ENCODE measurements around the gene IGSF3.
"Not testable (repeated sequence)": the region's sequence is repeated elsewhere in the genome, so short reads cannot be mapped to it uniquely, and the experiment has no call there.

Gene IGSF3

DNA sequence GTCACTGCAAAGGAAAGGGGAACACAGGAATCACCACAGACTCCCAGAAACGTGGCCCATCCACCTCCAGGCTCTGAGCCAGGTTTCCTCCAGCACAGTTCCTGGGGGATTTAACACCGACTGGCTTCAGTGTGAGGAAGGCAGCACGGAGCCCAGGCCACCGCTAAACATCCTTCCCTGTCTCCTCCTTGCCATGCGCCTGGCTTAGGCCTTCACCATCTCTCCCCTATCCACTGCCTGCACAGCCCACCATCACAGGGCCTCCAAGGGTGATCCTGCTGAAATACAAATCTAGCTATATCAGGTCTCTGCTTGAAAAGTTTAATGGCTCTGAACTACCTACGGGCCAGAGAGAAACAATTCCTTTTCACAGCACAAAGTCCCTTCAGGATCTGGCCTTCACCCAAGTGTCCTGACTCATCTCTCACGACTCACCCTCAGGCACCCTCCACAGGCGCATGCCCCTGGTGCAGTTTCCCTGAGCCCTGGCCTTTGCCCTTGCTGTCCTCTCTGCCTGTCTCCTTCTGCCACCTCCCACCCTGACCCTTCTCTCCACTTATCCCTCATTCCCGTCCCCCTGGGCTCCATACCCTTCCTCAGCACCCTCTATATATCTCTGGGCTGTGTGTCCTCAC, 78.3 kb downstream of the IGSF3 start:
- DNase-seq; H3K36me3 ChIP-seq (replicated peaks; ENCODE audit: insufficient read depth, low read length); H3K27ac ChIP-seq (ENCODE audit: low read length); H3K9ac ChIP-seq (ENCODE audit: low read length); H2AFZ ChIP-seq (ENCODE audit: low read length); H4K20me1 ChIP-seq (ENCODE audit: insufficient read depth, low read length); H3K4me3 ChIP-seq (ENCODE audit: low read length); H3K27me3 ChIP-seq (replicated peaks; ENCODE audit: insufficient read depth, low read length); H3K4me1 ChIP-seq (ENCODE audit: low read length); H3F3A ChIP-seq (ENCODE audit: insufficient read depth, low read length); H3K9me3 ChIP-seq (replicated peaks; ENCODE audit: insufficient read depth, low read length); H3K4me2 ChIP-seq (ENCODE audit: low read depth, low read length); H3K9me2 ChIP-seq (replicated peaks; ENCODE audit: insufficient read depth, low read length); H3K79me2 ChIP-seq (ENCODE audit: low read length): not testable (repeated sequence)

DNA sequence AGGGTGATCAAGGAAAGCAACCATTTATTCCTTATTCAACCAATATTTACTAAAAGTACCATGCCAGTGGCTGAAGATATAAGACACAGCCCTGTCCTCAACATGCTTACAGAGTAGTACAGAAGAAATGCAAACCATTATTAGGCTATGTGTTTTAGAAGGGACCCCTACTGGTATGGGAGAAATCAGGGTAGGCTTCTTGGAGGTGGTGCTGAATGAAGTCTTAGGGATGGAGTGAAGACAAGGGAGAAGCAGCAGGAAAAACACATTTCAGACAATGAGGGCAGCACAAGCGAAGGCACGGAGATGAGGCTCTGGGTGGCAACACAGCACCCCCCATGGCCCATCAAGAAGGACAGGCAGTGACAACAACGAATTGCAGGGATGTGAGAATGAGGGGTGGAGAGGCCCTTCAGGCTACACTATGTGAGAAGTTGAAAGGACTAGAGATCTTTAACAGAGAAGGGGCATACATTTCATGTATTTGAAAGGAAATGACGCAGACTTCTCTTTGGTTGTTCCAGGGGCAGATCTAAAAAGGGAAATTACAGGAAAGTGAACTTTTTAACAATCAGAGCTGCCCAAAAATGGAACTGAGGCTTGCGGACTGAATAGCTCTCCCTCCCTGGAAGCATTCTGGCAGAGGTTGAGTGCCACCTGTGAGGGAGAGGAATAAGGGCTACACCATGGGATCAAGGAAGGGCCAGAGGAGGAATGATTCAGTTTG, 79.9 kb downstream of the IGSF3 start:
- H3K9me2 ChIP-seq (replicated peaks; ENCODE audit: insufficient read depth, low read length): no peaks in the 10 kb centered on the region
- no peak overlapping the region for H3K27ac ChIP-seq (ENCODE audit: low read length)
- no peak overlapping the region for H2AFZ ChIP-seq (ENCODE audit: low read length)
- H3K27me3 ChIP-seq (replicated peaks; ENCODE audit: insufficient read depth, low read length): no peaks in the 10 kb centered on the region
- H3K9ac ChIP-seq (ENCODE audit: low read length): no peak overlapping the region
- H3K36me3 ChIP-seq (replicated peaks; ENCODE audit: insufficient read depth, low read length): no peaks in the 10 kb centered on the region
- no peaks in the 10 kb centered on the region for H3K9me3 ChIP-seq (replicated peaks; ENCODE audit: insufficient read depth, low read length)
- no peak overlapping the region for H3K4me2 ChIP-seq (ENCODE audit: low read depth, low read length)
- TF ChIP-seq EZH2phosphoT487 (IDR thresholded peaks at IDR 0.05; ENCODE audit: low read length) (no peak), EZH2 (optimal IDR thresholded peaks at IDR 0.05; ENCODE audit: low read depth, low read length) (no peak)
- TF ChIP-seq, protein P1, sequence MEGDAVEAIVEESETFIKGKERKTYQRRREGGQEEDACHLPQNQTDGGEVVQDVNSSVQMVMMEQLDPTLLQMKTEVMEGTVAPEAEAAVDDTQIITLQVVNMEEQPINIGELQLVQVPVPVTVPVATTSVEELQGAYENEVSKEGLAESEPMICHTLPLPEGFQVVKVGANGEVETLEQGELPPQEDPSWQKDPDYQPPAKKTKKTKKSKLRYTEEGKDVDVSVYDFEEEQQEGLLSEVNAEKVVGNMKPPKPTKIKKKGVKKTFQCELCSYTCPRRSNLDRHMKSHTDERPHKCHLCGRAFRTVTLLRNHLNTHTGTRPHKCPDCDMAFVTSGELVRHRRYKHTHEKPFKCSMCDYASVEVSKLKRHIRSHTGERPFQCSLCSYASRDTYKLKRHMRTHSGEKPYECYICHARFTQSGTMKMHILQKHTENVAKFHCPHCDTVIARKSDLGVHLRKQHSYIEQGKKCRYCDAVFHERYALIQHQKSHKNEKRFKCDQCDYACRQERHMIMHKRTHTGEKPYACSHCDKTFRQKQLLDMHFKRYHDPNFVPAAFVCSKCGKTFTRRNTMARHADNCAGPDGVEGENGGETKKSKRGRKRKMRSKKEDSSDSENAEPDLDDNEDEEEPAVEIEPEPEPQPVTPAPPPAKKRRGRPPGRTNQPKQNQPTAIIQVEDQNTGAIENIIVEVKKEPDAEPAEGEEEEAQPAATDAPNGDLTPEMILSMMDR (IDR thresholded peaks at IDR 0.05; ENCODE audit: low read length): no peak
- no peaks in the 10 kb centered on the region for H4K20me1 ChIP-seq (ENCODE audit: insufficient read depth, low read length)
- H3K79me2 ChIP-seq (ENCODE audit: low read length): no peaks in the 10 kb centered on the region
- DNase-seq: no peak
- no peaks in the 10 kb centered on the region for H3K4me1 ChIP-seq (ENCODE audit: low read length)
- H3K4me3 ChIP-seq (ENCODE audit: low read length): no peak overlapping the region
- no peaks in the 10 kb centered on the region for H3F3A ChIP-seq (ENCODE audit: insufficient read depth, low read length)

DNA sequence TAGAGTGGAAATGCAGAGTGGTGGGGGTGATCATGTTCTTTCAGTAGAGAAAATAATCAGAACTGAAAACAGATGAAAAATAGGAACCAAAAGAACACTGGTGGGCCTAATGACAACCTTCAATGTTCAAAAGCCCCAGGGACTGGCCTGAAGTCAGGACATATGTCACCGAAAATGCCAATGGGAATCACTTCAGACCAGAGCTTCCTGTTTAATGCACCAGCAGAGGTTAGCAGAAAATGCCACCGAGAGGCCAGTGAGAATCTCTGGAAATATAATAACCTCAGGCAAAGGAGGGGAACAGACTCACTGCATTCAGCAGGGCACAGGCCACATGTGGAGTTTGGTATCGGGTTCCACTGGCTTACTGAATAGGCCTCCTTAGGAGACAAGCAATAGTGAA, 80.8 kb downstream of the IGSF3 start:
- H3K27ac ChIP-seq (ENCODE audit: low read length): no peak overlapping the region
- DNase-seq: no peak

More for the DNA sequence above, 80.8 kb downstream of the IGSF3 start:
- Histone ChIP-seq H3K36me3 (replicated peaks; ENCODE audit: insufficient read depth, low read length) (no peaks in the 10 kb centered on the region), H3F3A (ENCODE audit: insufficient read depth, low read length) (no peaks in the 10 kb centered on the region), H3K4me3 (ENCODE audit: low read length) (no peak overlapping the region), H3K4me1 (ENCODE audit: low read length) (no peaks in the 10 kb centered on the region), H2AFZ (ENCODE audit: low read length) (no peak overlapping the region), H3K4me2 (ENCODE audit: low read depth, low read length) (no peak overlapping the region), H3K9me2 (replicated peaks; ENCODE audit: insufficient read depth, low read length) (no peaks in the 10 kb centered on the region), H4K20me1 (ENCODE audit: insufficient read depth, low read length) (no peaks in the 10 kb centered on the region), H3K9ac (ENCODE audit: low read length) (no peak overlapping the region), H3K79me2 (ENCODE audit: low read length) (no peaks in the 10 kb centered on the region), H3K27me3 (replicated peaks; ENCODE audit: insufficient read depth, low read length) (no peaks in the 10 kb centered on the region), H3K9me3 (replicated peaks; ENCODE audit: insufficient read depth, low read length) (no peaks in the 10 kb centered on the region)
- TF ChIP-seq EZH2 (optimal IDR thresholded peaks at IDR 0.05; ENCODE audit: low read depth, low read length) (no peak), EZH2phosphoT487 (IDR thresholded peaks at IDR 0.05; ENCODE audit: low read length) (no peak)
- TF ChIP-seq, protein P1 (IDR thresholded peaks at IDR 0.05; ENCODE audit: low read length): no peak

Data from MM.1S (cell line).